Measurements from ENCODE around the gene BZW1.

GRCh38 chr2:200847939-200848338 lies 36.2 kb downstream of the BZW1 start:
- TF ChIP-seq, protein P1, sequence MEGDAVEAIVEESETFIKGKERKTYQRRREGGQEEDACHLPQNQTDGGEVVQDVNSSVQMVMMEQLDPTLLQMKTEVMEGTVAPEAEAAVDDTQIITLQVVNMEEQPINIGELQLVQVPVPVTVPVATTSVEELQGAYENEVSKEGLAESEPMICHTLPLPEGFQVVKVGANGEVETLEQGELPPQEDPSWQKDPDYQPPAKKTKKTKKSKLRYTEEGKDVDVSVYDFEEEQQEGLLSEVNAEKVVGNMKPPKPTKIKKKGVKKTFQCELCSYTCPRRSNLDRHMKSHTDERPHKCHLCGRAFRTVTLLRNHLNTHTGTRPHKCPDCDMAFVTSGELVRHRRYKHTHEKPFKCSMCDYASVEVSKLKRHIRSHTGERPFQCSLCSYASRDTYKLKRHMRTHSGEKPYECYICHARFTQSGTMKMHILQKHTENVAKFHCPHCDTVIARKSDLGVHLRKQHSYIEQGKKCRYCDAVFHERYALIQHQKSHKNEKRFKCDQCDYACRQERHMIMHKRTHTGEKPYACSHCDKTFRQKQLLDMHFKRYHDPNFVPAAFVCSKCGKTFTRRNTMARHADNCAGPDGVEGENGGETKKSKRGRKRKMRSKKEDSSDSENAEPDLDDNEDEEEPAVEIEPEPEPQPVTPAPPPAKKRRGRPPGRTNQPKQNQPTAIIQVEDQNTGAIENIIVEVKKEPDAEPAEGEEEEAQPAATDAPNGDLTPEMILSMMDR (conservative IDR thresholded peaks at IDR 0.05; ENCODE audit: low read depth, low read length), result no peak
- no peak for TF ChIP-seq POLR2A (IDR thresholded peaks at IDR 0.05; ENCODE audit: low read depth, low read length)
- no peak for TF ChIP-seq RAD21 (IDR thresholded peaks at IDR 0.05; ENCODE audit: low read length)
- no peak for TF ChIP-seq MAZ (IDR thresholded peaks at IDR 0.05; ENCODE audit: borderline replicate concordance, low read depth, low read length)
